ENCODE data around the gene KCNQ1.

DNA sequence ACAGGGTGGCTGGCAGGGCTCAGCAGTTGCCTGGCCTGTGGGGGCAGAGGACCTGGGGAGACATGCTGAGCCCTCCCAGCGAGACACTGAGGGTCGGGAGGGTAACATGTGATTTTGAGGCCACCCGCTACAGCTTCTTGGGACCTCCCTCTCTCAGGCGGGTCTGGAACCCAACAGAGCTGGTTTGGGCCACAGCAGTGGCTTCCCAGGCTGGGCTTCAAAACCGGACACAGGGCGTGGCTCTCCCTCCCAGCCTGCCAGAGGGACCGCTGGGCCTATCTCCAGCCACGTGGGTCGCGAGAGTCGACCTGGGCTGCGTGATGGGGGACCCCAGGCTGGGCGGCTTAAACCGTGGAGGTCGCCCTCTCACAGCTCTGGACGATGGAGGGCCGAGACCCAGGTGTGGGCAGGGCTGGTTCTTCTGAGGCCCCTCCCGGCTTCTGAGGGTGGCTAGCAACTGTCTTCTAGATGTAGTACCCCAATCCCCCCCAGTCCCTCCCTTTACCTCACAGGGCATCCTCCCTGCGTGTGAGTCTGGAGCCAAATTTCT, 91.7 kb downstream of the KCNQ1 start:
- no peak for TF ChIP-seq CTCF (IDR thresholded peaks at IDR 0.05)
- no peak for TF ChIP-seq POLR2A (IDR thresholded peaks at IDR 0.05)
